A549 treated with Hydrocortisone at 1 μM for 4 hours (cell line): Measurements from ENCODE around the gene ANP32B. TPM values are rescaled to one million over a fixed set of nuclear protein-coding genes. Genes with fewer than 3 reads are reported as not detected.

Source experiments
- total RNA-seq: library from RNA; stranded (reverse); fragments of 200-300 nt; extraction: Qiagen RNA extraction; gene quantifications from 5 replicates; pipeline ENCODE4 v1.2.3, GENCODE V29; 2022

ANP32B gene
- 277 to 320 TPM (median 299 TPM) in 5 replicates for total RNA-seq

DNA sequence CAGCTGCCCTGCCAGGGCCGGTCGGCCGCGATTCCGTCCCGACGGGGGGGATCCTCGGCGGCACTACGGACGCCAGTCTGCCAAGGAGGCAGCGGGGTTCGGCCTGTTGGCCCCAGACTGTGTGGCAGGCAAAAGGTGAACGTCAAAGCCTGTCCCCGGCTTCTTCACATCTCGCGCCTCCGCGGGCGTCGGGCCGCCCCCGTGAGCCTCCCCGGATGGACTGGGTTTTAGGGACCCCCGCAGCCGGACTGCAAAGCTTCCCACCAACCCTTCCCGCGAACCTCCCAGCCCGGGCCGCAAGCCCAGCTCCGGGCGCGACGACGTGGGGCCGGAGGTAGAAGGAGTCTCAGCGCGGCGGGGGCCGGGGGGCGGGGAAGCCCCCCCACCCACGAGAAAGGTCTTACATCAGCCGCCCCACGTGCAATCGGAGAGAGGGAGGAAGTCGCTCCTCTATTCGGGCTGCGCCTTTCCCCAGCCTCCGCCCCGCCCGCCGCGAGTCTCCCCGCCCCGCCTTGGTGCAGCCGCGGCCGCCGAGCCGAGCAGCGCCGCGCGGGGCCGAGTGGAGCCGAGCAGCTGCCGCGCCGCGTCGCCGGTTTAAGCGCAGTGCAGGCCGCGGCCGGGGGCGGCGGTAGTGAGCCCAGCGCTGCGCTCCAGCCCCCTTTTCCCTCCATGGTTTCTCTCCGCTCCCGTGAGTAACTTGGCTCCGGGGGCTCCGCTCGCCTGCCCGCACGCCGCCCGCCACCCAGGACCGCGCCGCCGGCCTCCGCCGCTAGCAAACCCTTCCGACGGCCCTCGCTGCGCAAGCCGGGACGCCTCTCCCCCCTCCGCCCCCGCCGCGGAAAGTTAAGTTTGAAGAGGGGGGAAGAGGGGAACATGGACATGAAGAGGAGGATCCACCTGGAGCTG is at the start of gene ANP32B:
Gene ANP32B (plus strand): TSS at position 659 of the 906 bp plus-strand sequence. CDS start 215 bp downstream, at position 874.

DNA sequence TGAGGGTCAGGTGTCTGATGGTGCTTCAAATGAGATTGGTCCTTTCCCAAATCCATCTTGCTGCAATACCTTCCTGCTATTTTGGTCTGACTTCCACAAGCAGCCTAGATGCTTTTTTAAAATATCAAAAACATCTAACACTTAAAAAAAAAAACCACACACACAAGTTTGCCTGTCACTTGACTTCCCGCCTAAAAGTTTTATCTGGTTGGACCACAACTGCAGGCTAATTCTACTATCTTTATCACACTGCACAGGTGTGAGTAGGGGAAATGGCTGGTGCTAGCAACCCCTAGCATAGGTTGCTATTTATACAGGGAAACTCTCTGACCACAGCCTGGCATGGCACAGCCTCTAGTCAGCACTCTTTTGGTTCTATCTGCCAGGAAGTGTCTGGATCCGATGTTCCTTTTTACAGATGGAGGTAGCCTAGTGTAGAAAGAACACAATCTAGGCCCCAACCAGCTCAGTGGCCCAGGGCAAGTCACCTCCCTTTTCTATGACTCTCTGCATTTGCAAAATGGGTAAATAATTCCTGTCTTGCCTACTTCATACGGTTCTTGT is 45.0 kb upstream of the ANP32B start, which contains the start of gene HEMGN:
Gene HEMGN (minus strand): TSS at position 92 of the 564 bp plus-strand sequence. CDS start 36 bp downstream, at position 56.

GRCh38 chr9:98056269-98057137 is 73.4 kb downstream of the ANP32B start, which contains the start of gene NANS:
NANS (plus strand) TSS chr9:98056732; CDS start chr9:98056809, 77 bp downstream.

Other genes with a start within 250 kb of the ANP32B start
- gene FOXE1, start 130.1 kb upstream of the ANP32B start, total RNA-seq = 3.4 to 4.0 TPM (median 3.7 TPM) in 5 replicates
- 11.3 to 13.0 TPM (median 12.5 TPM) in 5 replicates for gene TRMO, start 60.8 kb upstream of the ANP32B start, total RNA-seq
- gene HEMGN, start 45.2 kb upstream of the ANP32B start, total RNA-seq = not detected in 5 replicates
- gene NANS, start 73.4 kb downstream of the ANP32B start, total RNA-seq = 59.5 to 74.0 TPM (median 70.9 TPM) in 5 replicates
- 10.9 to 15.0 TPM (median 13.8 TPM) in 5 replicates for gene TRIM14, start 135.9 kb downstream of the ANP32B start, total RNA-seq
- gene CORO2A, start 209.3 kb downstream of the ANP32B start, total RNA-seq = 0.99 to 2.1 TPM (median 1.6 TPM) in 5 replicates